HPDE6-E6E7 (cell line): ENCODE results near the gene KLHDC4.
"Not testable (repeated sequence)": the region's sequence is repeated elsewhere in the genome, so short reads cannot be mapped to it uniquely, and the experiment has no call there.

Experiments used
- DNase-seq: peaks from one replicate; pipeline ENCODE4 v3.0.0; 2011; ENCODE audit warnings: missing footprints; ENCODE audit errors: extremely low spot score

KLHDC4 gene

GRCh38 chr16:87765776-87766484, at the start of gene KLHDC4:
TSS of gene KLHDC4 (minus strand) at chr16:87765986. CDS start at chr16:87765890, 96 bp downstream.
- peak; percentile 91 for DNase-seq

- no peak for DNase-seq
Measured at GRCh38 chr16:87815567-87815966, 49.8 kb upstream of the KLHDC4 start.

- DNase-seq: no peak
Measured at GRCh38 chr16:87812200-87812656, 46.4 kb upstream of the KLHDC4 start.

GRCh38 chr16:87811454-87811853, 45.7 kb upstream of the KLHDC4 start:
- not testable (repeated sequence) for DNase-seq

- no peak for DNase-seq
Measured at GRCh38 chr16:87809150-87809902, 43.5 kb upstream of the KLHDC4 start.

- no peak for DNase-seq
Measured at GRCh38 chr16:87808108-87808507, 42.3 kb upstream of the KLHDC4 start.

- peak; percentile 99 for DNase-seq
Measured at GRCh38 chr16:87806641-87807546, 41.1 kb upstream of the KLHDC4 start.

- DNase-seq: no peak
Measured at GRCh38 chr16:87806261-87806640, 40.5 kb upstream of the KLHDC4 start.

GRCh38 chr16:87803385-87803784, 37.6 kb upstream of the KLHDC4 start:
- DNase-seq: no peak

- DNase-seq: no peak
Measured at GRCh38 chr16:87802670-87803069, 36.9 kb upstream of the KLHDC4 start.

- no peak for DNase-seq
Measured at GRCh38 chr16:87801679-87802259, 36.0 kb upstream of the KLHDC4 start.

- DNase-seq: no peak
Measured at GRCh38 chr16:87800497-87800896, 34.7 kb upstream of the KLHDC4 start.

GRCh38 chr16:87795336-87795735, 29.6 kb upstream of the KLHDC4 start:
- DNase-seq: no peak

GRCh38 chr16:87794485-87795078, 28.8 kb upstream of the KLHDC4 start:
- DNase-seq: no peak

- DNase-seq: no peak
Measured at GRCh38 chr16:87792205-87792565, 26.4 kb upstream of the KLHDC4 start.

GRCh38 chr16:87791295-87792204, 25.8 kb upstream of the KLHDC4 start:
- no peak for DNase-seq

- peak; percentile 72 for DNase-seq
Measured at GRCh38 chr16:87790292-87791100, 24.7 kb upstream of the KLHDC4 start.

- DNase-seq: peak; percentile 99
Measured at GRCh38 chr16:87789437-87790291, 23.9 kb upstream of the KLHDC4 start.
